ENCODE data around the gene EVI5L.

DNA sequence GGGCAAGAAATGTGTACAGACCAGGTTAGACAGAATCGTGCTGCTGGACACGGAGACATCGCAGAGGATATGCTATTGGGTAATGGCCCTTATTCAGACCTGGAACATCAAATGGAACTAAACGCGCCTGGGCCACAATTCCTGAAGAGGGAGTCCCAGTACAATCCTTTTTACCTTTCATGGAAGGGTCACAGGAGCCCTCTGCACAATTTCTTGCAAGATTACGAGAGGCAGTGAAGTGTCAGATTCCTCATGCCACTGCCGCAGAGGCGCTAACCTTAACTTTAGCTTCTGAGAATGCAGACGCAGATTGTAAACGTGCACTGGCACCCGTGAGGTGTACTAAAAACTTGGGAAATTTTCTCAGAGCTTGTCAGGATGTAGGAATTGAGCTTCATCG, 48.9 kb upstream of the EVI5L start:
- TF ChIP-seq POLR2A (IDR thresholded peaks at IDR 0.05; ENCODE audit: low read length), result no peak
- no peak for TF ChIP-seq GATA1 (IDR thresholded peaks at IDR 0.05; ENCODE audit: low read depth, low read length)

Data from erythroblast (primary cell).